ENCODE measurements around the gene PTK7. TPM values are rescaled to one million over a fixed set of nuclear protein-coding genes. Genes with fewer than 3 reads are reported as not detected.
A peak's percentile ranks its signal among the peaks of the same experiment; 100 is the strongest.
"Not testable (repeated sequence)": the region's sequence is repeated elsewhere in the genome, so short reads cannot be mapped to it uniquely, and the experiment has no call there.

Gene PTK7
- total and polyA plus RNA-seq, 5 donors = 4.1 to 9.4 (median 8.2) TPM

- intact Hi-C loops (cut with DNase I) = loop anchor here in 2 of 4 donors (5.0 to 10.0 kb wide), 2 partner anchors 52 to 60 kb away; no protein-coding TSS in a partner anchor
- WGBS = 60% methylated on average over 6 of the region's 6 CpGs
- H3K27ac ChIP-seq (ENCODE audit: low read length) = no peak overlapping the region
- H3K4me1 ChIP-seq (ENCODE audit: control insufficient read depth, insufficient read depth, low read length) = peaks cover 2% of the 10 kb centered on the region
- H3K9me3 ChIP-seq (ENCODE audit: control insufficient read depth, low read length) = no peaks in the 10 kb centered on the region
- ATAC-seq = peak in 1 of 2 donors; percentile 15
- H3K4me3 ChIP-seq (ENCODE audit: low read length) = no peak overlapping the region
- DNase-seq = peak in 2 of 3 donors; percentile 31 to 56
- no peaks in the 10 kb centered on the region for H3K27me3 ChIP-seq (ENCODE audit: control insufficient read depth, insufficient read depth)
These were observed 1.1 kb upstream of the PTK7 start for GRCh38 chr6:43074847-43075669.

- H3K27ac ChIP-seq (ENCODE audit: low read length) = no peak overlapping the region
- intact Hi-C loops (cut with DNase I) = loop anchor here in 2 of 4 donors (5.0 to 10.0 kb wide), 2 partner anchors 51 to 58 kb away; no protein-coding TSS in a partner anchor
- no peaks in the 10 kb centered on the region for H3K27me3 ChIP-seq (ENCODE audit: control insufficient read depth, insufficient read depth)
- under 1% methylated on average over 72 of the region's 72 CpGs for WGBS
- H3K4me3 ChIP-seq (ENCODE audit: low read length) = peak overlapping the region; percentile 90
- H3K4me1 ChIP-seq (ENCODE audit: control insufficient read depth, insufficient read depth, low read length) = peaks cover 2% of the 10 kb centered on the region
- no peaks in the 10 kb centered on the region for H3K9me3 ChIP-seq (ENCODE audit: control insufficient read depth, low read length)
- peak; percentile 28 to 41 for ATAC-seq
- DNase-seq = peak in 2 of 3 donors; percentile 55 to 58
These were observed 584 bp downstream of the PTK7 start for GRCh38 chr6:43076464-43077332.

- DNase-seq (no peak), ATAC-seq (no peak)
- 39% methylated on average over 8 of the region's 8 CpGs for WGBS
- no peak overlapping the region for H3K27ac ChIP-seq (ENCODE audit: low read length)
- H3K4me3 ChIP-seq (ENCODE audit: low read length) = peak overlapping the region; percentile 90
- H3K9me3 ChIP-seq (ENCODE audit: control insufficient read depth, low read length) = no peaks in the 10 kb centered on the region
- intact Hi-C loops (cut with DNase I) = loop anchor here in 2 of 4 donors (5.0 to 10.0 kb wide), 2 partner anchors 50 to 57 kb away; no protein-coding TSS in a partner anchor
- no peaks in the 10 kb centered on the region for H3K27me3 ChIP-seq (ENCODE audit: control insufficient read depth, insufficient read depth)
- peaks cover 2% of the 10 kb centered on the region for H3K4me1 ChIP-seq (ENCODE audit: control insufficient read depth, insufficient read depth, low read length)
These were observed 1.3 kb downstream of the PTK7 start for GRCh38 chr6:43077333-43077809.

GRCh38 chr6:43077981-43078511, 1.9 kb downstream of the PTK7 start:
- Histone ChIP-seq H3K27ac (ENCODE audit: low read length) (no peak overlapping the region), H3K9me3 (ENCODE audit: control insufficient read depth, low read length) (no peaks in the 10 kb centered on the region), H3K4me3 (ENCODE audit: low read length) (no peak overlapping the region), H3K27me3 (ENCODE audit: control insufficient read depth, insufficient read depth) (no peaks in the 10 kb centered on the region), H3K4me1 (ENCODE audit: control insufficient read depth, insufficient read depth, low read length) (peaks cover 2% of the 10 kb centered on the region)
- DNase-seq (peak in 1 of 3 donors; percentile 30), ATAC-seq (no peak)
- WGBS = 89% methylated on average over 6 of the region's 6 CpGs
- intact Hi-C loops (cut with DNase I) = loop anchor here in 2 of 4 donors (5.0 to 10.0 kb wide), 2 partner anchors 49 to 57 kb away; no protein-coding TSS in a partner anchor

GRCh38 chr6:43078691-43079090, 2.6 kb downstream of the PTK7 start:
- Histone ChIP-seq H3K4me1 (ENCODE audit: control insufficient read depth, insufficient read depth, low read length) (peaks cover 2% of the 10 kb centered on the region), H3K4me3 (ENCODE audit: low read length) (no peak overlapping the region), H3K9me3 (ENCODE audit: control insufficient read depth, low read length) (no peaks in the 10 kb centered on the region), H3K27ac (ENCODE audit: low read length) (no peak overlapping the region), H3K27me3 (ENCODE audit: control insufficient read depth, insufficient read depth) (no peaks in the 10 kb centered on the region)
- DNase-seq (no peak), ATAC-seq (no peak)
- intact Hi-C loops (cut with DNase I) = loop anchor here in 2 of 4 donors (5.0 to 10.0 kb wide), 2 partner anchors 49 to 56 kb away; no protein-coding TSS in a partner anchor
- 88% methylated on average over 2 of the region's 2 CpGs for WGBS

GRCh38 chr6:43081043-43081442, 4.9 kb downstream of the PTK7 start:
- DNase-seq = no peak
- ATAC-seq = no peak
- WGBS = 91% methylated on average over 4 of the region's 4 CpGs
- intact Hi-C loops (cut with DNase I) = loop anchor here in 1 of 4 donors (10.0 kb wide), 1 partner anchor 64 kb away; no protein-coding TSS in a partner anchor
- Histone ChIP-seq H3K27me3 (ENCODE audit: control insufficient read depth, insufficient read depth) (no peaks in the 10 kb centered on the region), H3K4me1 (ENCODE audit: control insufficient read depth, insufficient read depth, low read length) (peaks cover 2% of the 10 kb centered on the region), H3K4me3 (ENCODE audit: low read length) (no peak overlapping the region), H3K9me3 (ENCODE audit: control insufficient read depth, low read length) (no peaks in the 10 kb centered on the region), H3K27ac (ENCODE audit: low read length) (no peak overlapping the region)

GRCh38 chr6:43081922-43082321, 5.8 kb downstream of the PTK7 start:
- 90% methylated on average over 9 of the region's 9 CpGs for WGBS
- not testable (repeated sequence) for H3K27me3 ChIP-seq (ENCODE audit: control insufficient read depth, insufficient read depth); ATAC-seq; H3K9me3 ChIP-seq (ENCODE audit: control insufficient read depth, low read length); H3K27ac ChIP-seq (ENCODE audit: low read length); DNase-seq; H3K4me3 ChIP-seq (ENCODE audit: low read length); H3K4me1 ChIP-seq (ENCODE audit: control insufficient read depth, insufficient read depth, low read length)
- intact Hi-C loops (cut with DNase I) = loop anchor here in 1 of 4 donors (10.0 kb wide), 1 partner anchor 63 kb away; no protein-coding TSS in a partner anchor

- H3K27ac ChIP-seq (ENCODE audit: low read length) = no peak overlapping the region
- no peak overlapping the region for H3K4me3 ChIP-seq (ENCODE audit: low read length)
- 64% methylated on average over 13 of the region's 13 CpGs for WGBS
- DNase-seq (no peak), ATAC-seq (peak in 1 of 2 donors; percentile 19)
- no peaks in the 10 kb centered on the region for H3K4me1 ChIP-seq (ENCODE audit: control insufficient read depth, insufficient read depth, low read length)
- H3K27me3 ChIP-seq (ENCODE audit: control insufficient read depth, insufficient read depth) = no peaks in the 10 kb centered on the region
- H3K9me3 ChIP-seq (ENCODE audit: control insufficient read depth, low read length) = no peaks in the 10 kb centered on the region
- intact Hi-C loops (cut with DNase I) = loop anchor here in 1 of 4 donors (10.0 kb wide), 1 partner anchor 62 kb away; no protein-coding TSS in a partner anchor
These were observed 6.9 kb downstream of the PTK7 start for GRCh38 chr6:43082806-43083655.

- H3K27me3 ChIP-seq (ENCODE audit: control insufficient read depth, insufficient read depth) = no peaks in the 10 kb centered on the region
- H3K4me1 ChIP-seq (ENCODE audit: control insufficient read depth, insufficient read depth, low read length) = no peaks in the 10 kb centered on the region
- 81% methylated on average over 8 of the region's 8 CpGs for WGBS
- no peaks in the 10 kb centered on the region for H3K9me3 ChIP-seq (ENCODE audit: control insufficient read depth, low read length)
- no peak for DNase-seq
- no peak overlapping the region for H3K4me3 ChIP-seq (ENCODE audit: low read length)
- H3K27ac ChIP-seq (ENCODE audit: low read length) = no peak overlapping the region
- ATAC-seq = no peak
- intact Hi-C loops (cut with DNase I) = loop anchor here in 1 of 4 donors (10.0 kb wide), 1 partner anchor 59 kb away; no protein-coding TSS in a partner anchor
These were observed 10.0 kb downstream of the PTK7 start for GRCh38 chr6:43086022-43086658.
